HUES6 (cell line): Measurements from ENCODE around the gene LPCAT2.

Experiments used
- H3K27ac ChIP-seq: 2 replicates; pipeline ENCODE4 v1.7.0; 2013; ENCODE audit warnings: low read depth, mild to moderate bottlenecking, low read length, inconsistent platforms
- H3K27me3 ChIP-seq: 2 replicates; pipeline ENCODE4 v1.6.1; 2013; ENCODE audit warnings: low read length; ENCODE audit not compliant: control insufficient read depth, insufficient read depth
- H3K36me3 ChIP-seq: 2 replicates; pipeline ENCODE4 v1.6.1; 2013; ENCODE audit warnings: low read length; ENCODE audit not compliant: control insufficient read depth, insufficient read depth
- H3K4me1 ChIP-seq: 2 replicates; pipeline ENCODE4 v1.6.1; 2013; ENCODE audit warnings: low read length; ENCODE audit not compliant: control insufficient read depth, insufficient read depth
- H3K4me3 ChIP-seq: 2 replicates; pipeline ENCODE4 v1.5.1; 2013; ENCODE audit warnings: low read depth, low read length
- H3K9ac ChIP-seq: one replicate; pipeline ENCODE4 v1.6.1; 2013; ENCODE audit warnings: mild to moderate bottlenecking, low read length
- H3K9me3 ChIP-seq: 2 replicates; pipeline ENCODE4 v1.6.1; 2013; ENCODE audit warnings: low read depth, low read length; ENCODE audit not compliant: control insufficient read depth, insufficient read depth

The LPCAT2 gene

GRCh38 chr16:55506083-55506482, 2.8 kb upstream of the LPCAT2 start:
- H3K27ac ChIP-seq = no peak overlapping the region
- H3K9me3 ChIP-seq = no peaks in the 10 kb centered on the region
- H3K4me3 ChIP-seq = no peak overlapping the region
- no peaks in the 10 kb centered on the region for H3K27me3 ChIP-seq
- peaks cover 14% of the 10 kb centered on the region; the same call in 1 of the 2 replicates for H3K4me1 ChIP-seq
- no peak overlapping the region for H3K9ac ChIP-seq
- H3K36me3 ChIP-seq = peaks cover 37% of the 10 kb centered on the region

GRCh38 chr16:55506708-55507107, 2.2 kb upstream of the LPCAT2 start:
- Histone ChIP-seq H3K4me1 (peaks cover 14% of the 10 kb centered on the region; the same call in 1 of the 2 replicates), H3K27me3 (no peaks in the 10 kb centered on the region), H3K36me3 (peaks cover 34% of the 10 kb centered on the region), H3K9me3 (0 out of 2 replicates have a peak, but pooled peaks cover 2% of the 10 kb centered on the region), H3K27ac (no peak overlapping the region), H3K9ac (no peak overlapping the region), H3K4me3 (no peak overlapping the region)

- Histone ChIP-seq H3K27me3 (no peaks in the 10 kb centered on the region), H3K9ac (no peak overlapping the region), H3K36me3 (peaks cover 26% of the 10 kb centered on the region), H3K4me1 (peaks cover 3% of the 10 kb centered on the region; the same call in 1 of the 2 replicates), H3K27ac (no peak overlapping the region), H3K4me3 (peak overlapping the region; percentile 76), H3K9me3 (peaks cover 13% of the 10 kb centered on the region)
Measured at GRCh38 chr16:55508271-55508921, 476 bp upstream of the LPCAT2 start.

GRCh38 chr16:55510185-55510805, 1.4 kb downstream of the LPCAT2 start:
- Histone ChIP-seq H3K27ac (no peak overlapping the region), H3K4me3 (peak overlapping the region; percentile 76), H3K9me3 (peaks cover 13% of the 10 kb centered on the region), H3K36me3 (peaks cover 18% of the 10 kb centered on the region), H3K4me1 (peaks cover 3% of the 10 kb centered on the region; the same call in 1 of the 2 replicates), H3K27me3 (no peaks in the 10 kb centered on the region), H3K9ac (no peak overlapping the region)

GRCh38 chr16:55512941-55513340, 4.1 kb downstream of the LPCAT2 start:
- H3K9me3 ChIP-seq = peaks cover 13% of the 10 kb centered on the region
- no peak overlapping the region for H3K9ac ChIP-seq
- no peak overlapping the region for H3K4me3 ChIP-seq
- H3K27ac ChIP-seq = no peak overlapping the region
- no peaks in the 10 kb centered on the region for H3K27me3 ChIP-seq
- H3K36me3 ChIP-seq = peaks cover 4% of the 10 kb centered on the region; the same call in 1 of the 2 replicates
- peaks cover 3% of the 10 kb centered on the region; the same call in 1 of the 2 replicates for H3K4me1 ChIP-seq

- Histone ChIP-seq H3K4me3 (no peak overlapping the region), H3K9me3 (peaks cover 13% of the 10 kb centered on the region), H3K27me3 (no peaks in the 10 kb centered on the region), H3K4me1 (peaks cover under 1% of the 10 kb centered on the region; the same call in 1 of the 2 replicates), H3K36me3 (peaks cover 4% of the 10 kb centered on the region; the same call in 1 of the 2 replicates), H3K27ac (no peak overlapping the region), H3K9ac (no peak overlapping the region)
Measured at GRCh38 chr16:55513616-55514015, 4.7 kb downstream of the LPCAT2 start.

GRCh38 chr16:55515111-55515510, 6.2 kb downstream of the LPCAT2 start:
- Histone ChIP-seq H3K9me3 (peaks cover 13% of the 10 kb centered on the region), H3K27ac (no peak overlapping the region), H3K36me3 (peaks cover 4% of the 10 kb centered on the region; the same call in 1 of the 2 replicates), H3K9ac (no peak overlapping the region), H3K27me3 (no peaks in the 10 kb centered on the region), H3K4me1 (no peaks in the 10 kb centered on the region), H3K4me3 (no peak overlapping the region)

GRCh38 chr16:55521792-55522191, 12.9 kb downstream of the LPCAT2 start:
- peaks cover 5% of the 10 kb centered on the region; the same call in 1 of the 2 replicates for H3K9me3 ChIP-seq
- no peaks in the 10 kb centered on the region for H3K36me3 ChIP-seq
- no peak overlapping the region for H3K4me3 ChIP-seq
- H3K27me3 ChIP-seq = no peaks in the 10 kb centered on the region
- no peak overlapping the region for H3K9ac ChIP-seq
- no peaks in the 10 kb centered on the region for H3K4me1 ChIP-seq
- no peak overlapping the region for H3K27ac ChIP-seq

GRCh38 chr16:55526441-55526840, 17.6 kb downstream of the LPCAT2 start:
- H3K36me3 ChIP-seq = no peaks in the 10 kb centered on the region
- H3K9me3 ChIP-seq = peaks cover 5% of the 10 kb centered on the region; the same call in 1 of the 2 replicates
- no peaks in the 10 kb centered on the region for H3K4me1 ChIP-seq
- H3K9ac ChIP-seq = no peak overlapping the region
- no peak overlapping the region for H3K4me3 ChIP-seq
- no peaks in the 10 kb centered on the region for H3K27me3 ChIP-seq
- H3K27ac ChIP-seq = no peak overlapping the region

GRCh38 chr16:55527885-55528284, 19.0 kb downstream of the LPCAT2 start:
- no peaks in the 10 kb centered on the region for H3K4me1 ChIP-seq
- H3K27ac ChIP-seq = no peak overlapping the region
- H3K27me3 ChIP-seq = no peaks in the 10 kb centered on the region
- H3K4me3 ChIP-seq = no peak overlapping the region
- H3K9me3 ChIP-seq = no peaks in the 10 kb centered on the region
- H3K36me3 ChIP-seq = no peaks in the 10 kb centered on the region
- no peak overlapping the region for H3K9ac ChIP-seq

- no peaks in the 10 kb centered on the region for H3K36me3 ChIP-seq
- no peaks in the 10 kb centered on the region for H3K9me3 ChIP-seq
- no peaks in the 10 kb centered on the region for H3K4me1 ChIP-seq
- no peaks in the 10 kb centered on the region for H3K27me3 ChIP-seq
- H3K27ac ChIP-seq = no peak overlapping the region
- no peak overlapping the region for H3K9ac ChIP-seq
- H3K4me3 ChIP-seq = no peak overlapping the region
Measured at GRCh38 chr16:55529018-55529417, 20.1 kb downstream of the LPCAT2 start.
